Activated CD4-positive, CD25-positive, alpha-beta regulatory T cell treated with anti-CD3 and anti-CD28 coated beads, Interleukin-2, amount 50 U/mL, for 24 hours (primary cell): Measurements from ENCODE around the gene C5orf52.
"Not testable (repeated sequence)": the region's sequence is repeated elsewhere in the genome, so short reads cannot be mapped to it uniquely, and the experiment has no call there.

Experiments used
- ATAC-seq, 2 donors: fragments of 150-1000 bp; cut with Tn5 transposase; one replicate each; pipeline ENCODE4 v1.10.0; 2021; ENCODE audit warnings: mild to moderate bottlenecking in 1 of 2, moderate library complexity in 1 of 2

The C5orf52 gene

GRCh38 chr5:157670662-157671591 lies at the start of gene C5orf52:
TSS of gene C5orf52 (plus strand) at chr5:157671533. CDS start at chr5:157671615, 82 bp downstream.
- ATAC-seq, result peak; percentile 27 to 42

- no peak for ATAC-seq
These were observed 47.2 kb upstream of the C5orf52 start for GRCh38 chr5:157624144-157624543.

- no peak for ATAC-seq
These were observed 44.5 kb upstream of the C5orf52 start for GRCh38 chr5:157626831-157627230.

GRCh38 chr5:157630341-157630740 lies 41.0 kb upstream of the C5orf52 start:
- no peak for ATAC-seq

- ATAC-seq, result no peak
These were observed 30.8 kb upstream of the C5orf52 start for GRCh38 chr5:157640406-157641066.

GRCh38 chr5:157648275-157648990 lies 22.9 kb upstream of the C5orf52 start:
- ATAC-seq, result no peak

- ATAC-seq, result no peak
These were observed 22.2 kb upstream of the C5orf52 start for GRCh38 chr5:157649101-157649500.

GRCh38 chr5:157650991-157651611 lies 20.2 kb upstream of the C5orf52 start:
- ATAC-seq, result no peak

- ATAC-seq, result peak; percentile 98 to 99
These were observed 19.5 kb upstream of the C5orf52 start for GRCh38 chr5:157651623-157652376.

- no peak for ATAC-seq
These were observed 19.0 kb upstream of the C5orf52 start, which contains the start of gene SOX30 for GRCh38 chr5:157652377-157652692. TSS of gene SOX30 (minus strand) at chr5:157652438. CDS start at chr5:157652078, 360 bp downstream.

GRCh38 chr5:157657516-157657915 lies 13.8 kb upstream of the C5orf52 start:
- no peak for ATAC-seq

GRCh38 chr5:157658893-157659292 lies 12.4 kb upstream of the C5orf52 start:
- no peak for ATAC-seq

GRCh38 chr5:157659868-157660660 lies 11.3 kb upstream of the C5orf52 start:
- ATAC-seq, result no peak

- ATAC-seq, result no peak
These were observed 5.8 kb upstream of the C5orf52 start for GRCh38 chr5:157665467-157666070.

- ATAC-seq, result no peak
These were observed 3.0 kb upstream of the C5orf52 start for GRCh38 chr5:157668356-157668755.

- no peak for ATAC-seq
These were observed 1.6 kb upstream of the C5orf52 start for GRCh38 chr5:157669701-157670097.

GRCh38 chr5:157671592-157672330 lies 428 bp downstream of the C5orf52 start:
- no peak for ATAC-seq

- ATAC-seq, result no peak
These were observed 1.6 kb downstream of the C5orf52 start for GRCh38 chr5:157672976-157673375.

- not testable (repeated sequence) for ATAC-seq
These were observed 3.0 kb downstream of the C5orf52 start for GRCh38 chr5:157674351-157674750.

- no peak for ATAC-seq
These were observed 6.6 kb downstream of the C5orf52 start for GRCh38 chr5:157677931-157678330.
